GM18907 (cell line): ENCODE measurements around the gene KDR.

Experiments used
- ATAC-seq: cut with Tn5 transposase; IDR thresholded peaks from one replicate; pipeline ENCODE4 v1.9.1; 2021; ENCODE audit warnings: mild to moderate bottlenecking, moderate library complexity; ENCODE audit not compliant: unreplicated experiment

KDR gene

GRCh38 chr4:55080174-55080865 lies 45.1 kb downstream of the KDR start:
- no peak for ATAC-seq

GRCh38 chr4:55079451-55080173 lies 45.8 kb downstream of the KDR start:
- no peak for ATAC-seq

DNA sequence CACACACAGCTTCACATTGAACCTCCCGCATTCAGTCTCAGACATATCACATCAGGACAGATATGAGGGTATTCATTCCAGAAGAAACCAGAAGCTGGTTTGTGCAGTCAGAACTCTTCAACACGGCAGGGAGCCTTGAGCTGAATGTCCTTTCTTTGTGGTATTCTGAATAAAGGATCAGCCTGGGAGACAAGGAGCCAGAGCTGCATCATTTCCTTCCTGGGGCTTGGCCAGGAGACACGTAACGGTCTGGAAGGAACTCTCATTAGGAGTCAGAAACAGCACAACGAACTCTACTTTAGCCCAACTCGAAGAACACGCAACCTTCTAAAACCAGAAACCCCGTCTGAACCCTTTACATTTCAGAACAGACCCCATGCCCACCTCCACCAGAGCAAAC lies 46.4 kb downstream of the KDR start:
- no peak for ATAC-seq

DNA sequence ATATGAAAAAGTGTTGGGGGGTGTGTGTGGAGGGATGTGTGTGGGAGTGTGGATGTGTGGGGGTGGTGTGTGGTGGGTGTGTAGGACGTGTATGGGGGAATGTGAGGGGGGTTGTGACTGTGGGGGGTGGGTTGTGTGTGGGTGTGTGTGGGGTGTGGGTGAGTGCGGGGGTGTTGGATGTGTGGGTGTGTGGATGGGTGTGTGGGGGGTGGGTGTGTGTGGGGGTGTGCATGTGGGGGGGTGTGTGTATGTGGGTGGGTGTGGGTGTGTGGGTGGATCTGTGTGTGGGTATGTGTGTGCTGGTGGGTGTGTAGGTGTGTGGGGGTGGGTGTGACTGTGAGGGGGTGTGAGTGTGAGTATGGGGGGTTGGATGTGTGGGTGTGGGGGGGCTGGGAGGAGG lies 47.8 kb downstream of the KDR start:
- no peak for ATAC-seq

DNA sequence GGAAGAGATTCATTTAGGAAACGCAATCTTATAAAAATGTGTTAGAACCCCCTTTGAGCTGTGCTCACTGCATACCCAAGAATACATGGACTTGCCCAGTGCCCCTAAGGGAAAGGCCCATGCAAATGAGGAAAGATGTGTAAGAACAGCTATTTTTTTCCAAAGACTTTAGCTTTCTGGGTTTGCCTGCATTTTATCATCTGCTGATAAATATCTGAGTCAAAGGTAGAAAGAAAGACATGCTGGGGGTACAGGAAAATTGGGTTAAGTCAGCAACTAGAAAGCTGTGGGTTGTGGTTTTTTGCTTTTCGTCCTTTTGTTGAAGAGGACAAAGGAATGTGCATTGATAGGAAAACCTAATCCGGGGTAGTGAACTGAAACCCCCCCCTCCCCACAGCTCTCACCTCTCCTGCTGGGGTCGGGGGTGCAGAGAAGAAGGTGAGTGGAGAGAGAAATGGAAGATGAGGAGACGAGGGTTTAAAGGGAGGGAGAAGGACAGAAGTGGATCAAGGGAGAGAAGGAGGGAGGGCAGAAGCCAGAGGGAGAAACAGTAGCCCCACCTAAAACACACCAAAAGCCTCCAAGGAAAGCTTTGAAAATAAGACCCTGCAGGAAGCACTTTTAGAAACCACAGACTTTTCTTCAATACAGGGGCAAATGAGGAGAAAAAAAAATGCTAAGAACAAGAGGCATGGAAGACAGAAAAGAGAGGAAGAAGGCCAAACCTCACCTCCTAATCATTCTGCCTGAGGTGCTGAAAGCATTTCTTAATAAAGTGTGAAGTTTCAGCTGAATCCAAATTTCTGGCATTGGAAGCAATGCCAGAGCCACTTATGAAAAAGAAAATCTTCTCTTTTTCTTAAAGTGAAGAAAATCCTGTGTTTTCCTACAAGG lies 49.3 kb downstream of the KDR start:
- no peak for ATAC-seq

DNA sequence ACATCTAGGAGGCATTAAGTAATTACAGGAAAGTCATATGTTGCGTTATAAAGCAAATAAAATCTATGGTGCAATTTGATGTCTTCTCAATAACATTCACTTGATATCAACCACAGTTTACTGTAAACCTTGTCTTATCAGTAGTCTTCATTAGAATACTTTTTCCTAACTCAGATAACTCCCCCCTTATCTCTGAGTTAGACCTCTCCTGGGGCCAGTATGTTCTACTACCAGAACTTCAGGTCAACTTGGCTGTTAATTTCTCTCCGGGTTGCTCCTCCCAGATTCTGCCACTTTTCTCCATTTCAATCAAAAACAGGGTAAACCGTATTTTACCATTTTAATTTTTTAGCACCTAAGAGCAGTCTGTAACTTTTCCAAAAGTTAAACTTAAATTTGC lies 50.0 kb downstream of the KDR start:
- ATAC-seq = no peak

- ATAC-seq = no peak
Measured at GRCh38 chr4:55074386-55074785, 51.0 kb downstream of the KDR start.

- ATAC-seq = no peak
Measured at GRCh38 chr4:55071951-55072350, 53.4 kb downstream of the KDR start.

DNA sequence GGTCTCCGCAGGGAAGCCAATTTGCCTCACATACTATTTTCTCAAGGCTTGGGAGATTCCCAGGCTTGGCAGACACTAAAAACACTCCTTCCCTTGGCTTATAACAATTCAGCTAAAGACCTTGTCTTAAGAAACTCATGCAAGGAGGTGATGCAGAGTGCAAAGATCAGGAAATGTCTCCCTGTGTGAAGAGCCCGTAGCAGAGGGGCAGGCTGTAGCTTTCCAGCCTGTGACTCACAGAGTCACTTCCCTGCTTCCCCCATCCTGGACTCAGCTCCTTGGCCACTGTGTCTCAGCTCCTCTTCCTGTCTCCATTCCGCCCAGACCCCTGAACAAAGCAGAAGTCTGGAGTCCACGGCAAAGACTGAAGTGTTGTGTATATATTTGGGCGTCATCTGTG lies 56.1 kb downstream of the KDR start:
- no peak for ATAC-seq

- ATAC-seq = no peak
Measured at GRCh38 chr4:55068522-55068921, 56.9 kb downstream of the KDR start.

DNA sequence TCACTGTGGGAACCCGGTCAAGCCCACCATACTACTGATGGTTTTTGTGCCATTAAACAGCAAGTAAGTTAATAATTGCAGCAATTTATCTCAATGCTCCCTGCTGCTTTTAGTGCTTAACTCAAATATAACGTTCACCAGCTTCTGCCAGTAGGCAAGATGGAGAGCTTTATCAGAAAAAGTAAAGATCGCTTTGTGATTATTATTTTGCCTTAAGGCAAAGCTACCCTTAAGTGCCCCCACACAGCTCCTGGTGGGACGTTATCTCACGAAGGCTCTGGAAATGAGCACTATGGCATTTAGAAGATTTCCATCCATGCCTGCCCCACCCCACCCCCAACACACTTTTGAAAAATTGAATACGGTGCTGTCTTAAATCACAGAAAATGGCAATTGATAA lies 59.4 kb downstream of the KDR start:
- no peak for ATAC-seq

- no peak for ATAC-seq
Measured at GRCh38 chr4:55055529-55055928, 69.9 kb downstream of the KDR start.

DNA sequence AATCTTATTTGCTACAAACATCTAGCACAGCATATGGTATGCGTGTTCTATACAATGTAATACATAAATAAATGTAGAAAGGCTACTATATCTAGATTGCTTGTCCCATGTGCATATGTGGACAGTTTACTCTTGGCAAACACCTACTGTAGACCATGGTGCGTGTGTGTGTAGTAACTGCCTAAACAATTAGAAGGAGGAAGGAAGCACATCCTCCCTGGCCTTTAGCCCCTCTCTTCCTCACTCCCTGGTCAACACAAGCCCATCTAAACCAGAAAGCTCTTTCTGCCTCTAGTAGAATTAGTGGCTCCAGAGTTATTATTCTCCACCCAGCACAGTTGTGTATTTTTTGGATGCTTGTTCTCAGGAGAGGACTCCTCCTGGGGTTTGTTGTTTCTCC lies 73.9 kb downstream of the KDR start:
- ATAC-seq = no peak

GRCh38 chr4:55050418-55050950 lies 74.9 kb downstream of the KDR start:
- ATAC-seq = no peak

- ATAC-seq = no peak
Measured at GRCh38 chr4:55038176-55038890, 87.1 kb downstream of the KDR start.

- no peak for ATAC-seq
Measured at GRCh38 chr4:55037728-55038127, 87.7 kb downstream of the KDR start.

DNA sequence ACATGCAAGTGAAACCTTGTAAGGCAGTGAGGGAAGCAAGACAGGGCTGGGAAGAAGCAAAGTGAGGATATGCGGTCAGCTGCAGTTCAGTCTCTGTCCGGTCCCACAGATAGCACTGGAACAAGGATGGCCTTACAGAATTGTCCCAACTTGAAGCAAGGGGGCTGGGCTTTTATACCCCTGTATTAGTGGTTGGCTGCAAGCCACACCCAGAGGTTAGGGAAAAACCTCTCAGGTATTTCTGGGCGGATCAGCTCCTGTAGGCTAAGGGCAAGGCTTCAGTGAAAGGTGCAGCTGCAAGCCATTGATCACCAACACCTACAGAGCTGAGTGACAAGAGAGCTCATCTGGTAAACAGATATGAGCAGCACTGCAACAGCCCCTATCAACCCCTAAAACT lies 89.0 kb downstream of the KDR start:
- no peak for ATAC-seq

DNA sequence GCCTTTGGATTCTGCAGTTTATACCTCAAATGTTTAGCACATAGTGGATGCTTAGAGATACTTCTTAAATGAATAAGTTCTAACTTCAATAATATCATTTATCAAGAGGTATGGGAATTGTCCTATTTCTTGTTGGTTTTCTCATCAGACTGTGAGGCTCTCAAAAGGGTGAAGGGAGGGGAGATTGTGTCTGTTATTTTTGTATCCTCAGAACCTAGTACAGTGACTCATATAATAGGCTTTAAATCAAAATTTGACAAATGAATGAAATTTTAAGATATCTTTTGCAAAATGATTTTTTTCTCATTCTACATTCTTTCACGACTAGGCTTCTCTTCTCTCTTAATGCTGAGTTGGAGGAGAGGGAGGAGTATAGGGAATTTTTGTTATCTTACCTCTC lies 89.5 kb downstream of the KDR start:
- ATAC-seq = no peak

GRCh38 chr4:55033296-55033695 lies 92.1 kb downstream of the KDR start:
- ATAC-seq = no peak

- ATAC-seq = no peak
Measured at GRCh38 chr4:55032788-55033187, 92.6 kb downstream of the KDR start.

- ATAC-seq = no peak
Measured at GRCh38 chr4:55032179-55032578, 93.2 kb downstream of the KDR start.
